Stimulated activated CD4-positive, alpha-beta T cell treated with anti-CD3 and anti-CD28 coated beads, TNF-alpha, amount 100 ng/mL, for 1 hour (primary cell): ENCODE data around the gene CCL1.
"Not testable (repeated sequence)": the region's sequence is repeated elsewhere in the genome, so short reads cannot be mapped to it uniquely, and the experiment has no call there.

Source experiments
- DNase-seq, 3 donors: peaks; one replicate each; pipeline ENCODE4 v3.0.0-alpha.2; 2020; ENCODE audit warnings: low read depth in 3 of 3, low spot score in 1 of 3

The CCL1 gene

GRCh38 chr17:34360601-34361270, 2.3 kb downstream of the CCL1 start:
- no peak for DNase-seq

- DNase-seq, result no peak
These were observed 4.4 kb downstream of the CCL1 start for GRCh38 chr17:34358631-34359030.

GRCh38 chr17:34357398-34357797, 5.6 kb downstream of the CCL1 start:
- DNase-seq, result no peak

- no peak for DNase-seq
These were observed 6.8 kb downstream of the CCL1 start, which contains the start of gene CCL13 for GRCh38 chr17:34356194-34356593. CCL13 (plus strand) TSS chr17:34356480; CDS start chr17:34356527, 47 bp downstream.

- no peak for DNase-seq
These were observed 8.4 kb downstream of the CCL1 start for GRCh38 chr17:34354637-34355036.

- DNase-seq, result no peak
These were observed 10.8 kb downstream of the CCL1 start for GRCh38 chr17:34352191-34352590.

- DNase-seq, result no peak
These were observed 11.9 kb downstream of the CCL1 start for GRCh38 chr17:34351096-34351495.

GRCh38 chr17:34349751-34350150, 13.3 kb downstream of the CCL1 start:
- no peak for DNase-seq

- no peak for DNase-seq
These were observed 16.0 kb downstream of the CCL1 start for GRCh38 chr17:34347063-34347462.

GRCh38 chr17:34341916-34342315, 21.1 kb downstream of the CCL1 start:
- DNase-seq, result no peak

- DNase-seq, result no peak
These were observed 23.8 kb downstream of the CCL1 start for GRCh38 chr17:34339138-34339770.

GRCh38 chr17:34337701-34338100, 25.3 kb downstream of the CCL1 start:
- DNase-seq, result no peak

- DNase-seq, result not testable (repeated sequence)
These were observed 35.5 kb downstream of the CCL1 start for GRCh38 chr17:34327580-34327979.

GRCh38 chr17:34321964-34322363, 41.1 kb downstream of the CCL1 start:
- DNase-seq, result no peak

GRCh38 chr17:34319039-34319483, 44.0 kb downstream of the CCL1 start, which contains the start of gene CCL8:
CCL8 (plus strand) TSS chr17:34319435; CDS start chr17:34319502, 67 bp downstream.
- DNase-seq, result no peak

- DNase-seq, result no peak
These were observed 44.6 kb downstream of the CCL1 start for GRCh38 chr17:34318474-34318873.

GRCh38 chr17:34314279-34314678, 48.8 kb downstream of the CCL1 start:
- no peak for DNase-seq

GRCh38 chr17:34313164-34313563, 49.9 kb downstream of the CCL1 start:
- DNase-seq, result no peak

GRCh38 chr17:34312080-34312479, 51.0 kb downstream of the CCL1 start:
- no peak for DNase-seq

- DNase-seq, result no peak
These were observed 51.7 kb downstream of the CCL1 start for GRCh38 chr17:34311291-34311690.
